GM08714 (cell line): ENCODE measurements around the gene GUCD1.

ENCODE experiments used
- H3K4me3 ChIP-seq: fragments of 200-500 bp; sonication (Bioruptor generic); 2 replicates; pipeline ENCODE4 v1.5.1; 2014; ENCODE audit warnings: mild to moderate bottlenecking, low read length, inconsistent platforms
- ZNF274 ChIP-seq: IDR thresholded peaks from 2 replicates; pipeline ENCODE4 v1.6.1; 2012; ENCODE audit warnings: mild to moderate bottlenecking, low read depth, low read length

The GUCD1 gene

GRCh38 chr22:24584871-24585411 lies 30.0 kb upstream of the GUCD1 start:
- H3K4me3 ChIP-seq: no peak overlapping the region
- no peak for TF ChIP-seq ZNF274

- H3K4me3 ChIP-seq: no peak overlapping the region
- TF ChIP-seq ZNF274: no peak
Observed at GRCh38 chr22:24584166-24584790, 29.3 kb upstream of the GUCD1 start.

- H3K4me3 ChIP-seq: no peak overlapping the region
- no peak for TF ChIP-seq ZNF274
Observed at GRCh38 chr22:24583221-24584165, 28.6 kb upstream of the GUCD1 start.

GRCh38 chr22:24582056-24582814 lies 27.3 kb upstream of the GUCD1 start:
- no peak overlapping the region for H3K4me3 ChIP-seq
- no peak for TF ChIP-seq ZNF274

- TF ChIP-seq ZNF274: no peak
Observed at GRCh38 chr22:24580276-24580675, 25.3 kb upstream of the GUCD1 start.

GRCh38 chr22:24579258-24579601 lies 24.3 kb upstream of the GUCD1 start:
- H3K4me3 ChIP-seq: no peak overlapping the region
- TF ChIP-seq ZNF274: no peak

More at GRCh38 chr22:24580276-24580675, 25.3 kb upstream of the GUCD1 start:
- no peak overlapping the region for H3K4me3 ChIP-seq

GRCh38 chr22:24578355-24579257 lies 23.7 kb upstream of the GUCD1 start:
- no peak overlapping the region for H3K4me3 ChIP-seq
- TF ChIP-seq ZNF274: no peak

- no peak for TF ChIP-seq ZNF274
- no peak overlapping the region for H3K4me3 ChIP-seq
Observed at GRCh38 chr22:24576778-24577177, 21.8 kb upstream of the GUCD1 start.

- TF ChIP-seq ZNF274: no peak
- no peak overlapping the region for H3K4me3 ChIP-seq
Observed at GRCh38 chr22:24571266-24571665, 16.3 kb upstream of the GUCD1 start.

GRCh38 chr22:24567668-24568067 lies 12.7 kb upstream of the GUCD1 start:
- no peak for TF ChIP-seq ZNF274
- no peak overlapping the region for H3K4me3 ChIP-seq

GRCh38 chr22:24566899-24567511 lies 12.1 kb upstream of the GUCD1 start:
- TF ChIP-seq ZNF274: no peak
- H3K4me3 ChIP-seq: no peak overlapping the region

GRCh38 chr22:24565077-24565476 lies 10.1 kb upstream of the GUCD1 start:
- no peak for TF ChIP-seq ZNF274
- no peak overlapping the region for H3K4me3 ChIP-seq
